IPS-20b (cell line): ENCODE measurements around the gene SCARB1.

ENCODE experiments used
- H3K27ac ChIP-seq: one replicate; pipeline ENCODE4 v1.5.1; 2013; ENCODE audit warnings: low read length
- H3K27me3 ChIP-seq: 2 replicates; pipeline ENCODE4 v1.6.1; 2013; ENCODE audit warnings: mild to moderate bottlenecking, low read length, inconsistent platforms; ENCODE audit not compliant: insufficient read depth
- H3K36me3 ChIP-seq: 2 replicates; pipeline ENCODE4 v1.6.1; 2013; ENCODE audit warnings: low read depth, mild to moderate bottlenecking, inconsistent platforms, low read length, moderate library complexity; ENCODE audit not compliant: insufficient read depth
- H3K4me1 ChIP-seq: 2 replicates; pipeline ENCODE4 v1.6.1; 2013; ENCODE audit warnings: mild to moderate bottlenecking, control low read depth, inconsistent platforms, low read length, moderate library complexity; ENCODE audit not compliant: insufficient read depth
- H3K4me3 ChIP-seq: 2 replicates; pipeline ENCODE4 v1.5.1; 2013; ENCODE audit warnings: mild to moderate bottlenecking, low read length, inconsistent platforms
- H3K9ac ChIP-seq: 2 replicates; pipeline ENCODE4 v1.6.1; 2013; ENCODE audit warnings: low read depth, mild to moderate bottlenecking, inconsistent platforms, low read length, moderate library complexity
- H3K9me3 ChIP-seq: 2 replicates; pipeline ENCODE4 v1.6.1; 2013; ENCODE audit warnings: mild to moderate bottlenecking, low read depth, low read length, inconsistent platforms; ENCODE audit not compliant: insufficient read depth

Gene SCARB1

DNA sequence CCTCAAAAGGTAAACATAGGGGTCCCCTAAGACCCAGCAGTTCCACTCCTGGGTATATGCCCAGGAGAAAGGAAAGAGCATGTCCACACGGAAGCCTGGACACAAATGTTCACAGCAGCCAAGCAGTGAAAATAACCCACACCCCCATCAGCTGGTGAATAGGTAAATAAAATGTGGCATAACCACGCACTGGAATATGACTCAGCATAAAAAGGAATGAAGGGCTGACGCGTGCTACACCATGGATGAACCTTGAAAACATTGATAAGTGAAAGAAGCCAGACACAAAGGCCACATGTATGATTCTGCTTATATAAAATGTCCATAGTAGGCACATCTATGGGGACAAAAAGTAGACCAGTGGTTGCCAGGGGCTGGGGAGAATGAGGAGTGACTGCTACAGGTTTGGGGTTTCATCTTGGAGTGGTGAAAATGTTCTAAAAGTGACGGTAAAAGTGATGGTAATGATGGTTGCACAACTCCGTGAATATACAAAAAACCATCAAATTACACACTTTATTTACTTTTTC is 3.8 kb upstream of the SCARB1 start:
- H3K36me3 ChIP-seq: no peaks in the 10 kb centered on the region
- no peaks in the 10 kb centered on the region for H3K9me3 ChIP-seq
- no peak overlapping the region for H3K27ac ChIP-seq
- H3K4me1 ChIP-seq: peaks cover 3% of the 10 kb centered on the region; the same call in 1 of the 2 replicates
- no peak overlapping the region for H3K4me3 ChIP-seq
- no peak overlapping the region for H3K9ac ChIP-seq
- H3K27me3 ChIP-seq: peaks cover 9% of the 10 kb centered on the region

DNA sequence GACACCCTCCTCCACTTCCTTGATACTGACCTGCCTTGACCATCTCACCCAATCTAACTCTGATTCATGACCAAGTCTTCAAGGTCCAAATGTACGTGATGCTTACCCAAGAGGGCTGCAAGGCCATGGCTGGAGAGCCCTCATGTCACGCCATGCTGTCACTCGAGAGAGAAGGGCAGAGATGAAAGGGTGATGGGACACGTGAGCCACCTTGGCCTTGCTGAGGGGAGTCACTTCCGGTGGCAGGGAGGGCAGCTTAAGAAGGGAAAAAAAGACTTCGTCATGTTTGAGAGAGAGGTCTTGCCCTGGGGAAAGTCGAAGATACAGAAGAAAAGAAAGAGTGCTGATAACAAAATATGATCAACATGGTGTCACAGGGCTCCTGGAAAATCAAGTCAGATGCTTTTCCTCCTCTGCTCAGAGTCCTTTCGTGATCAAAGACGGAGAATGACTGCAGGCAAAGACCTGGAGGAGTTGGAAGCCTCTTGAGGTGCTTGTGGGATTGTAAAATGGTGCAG is 3.3 kb upstream of the SCARB1 start:
- Histone ChIP-seq H3K9ac (no peak overlapping the region), H3K36me3 (no peaks in the 10 kb centered on the region), H3K9me3 (no peaks in the 10 kb centered on the region), H3K27me3 (peaks cover 9% of the 10 kb centered on the region), H3K4me1 (peaks cover 3% of the 10 kb centered on the region; the same call in 1 of the 2 replicates), H3K27ac (no peak overlapping the region), H3K4me3 (no peak overlapping the region)

DNA sequence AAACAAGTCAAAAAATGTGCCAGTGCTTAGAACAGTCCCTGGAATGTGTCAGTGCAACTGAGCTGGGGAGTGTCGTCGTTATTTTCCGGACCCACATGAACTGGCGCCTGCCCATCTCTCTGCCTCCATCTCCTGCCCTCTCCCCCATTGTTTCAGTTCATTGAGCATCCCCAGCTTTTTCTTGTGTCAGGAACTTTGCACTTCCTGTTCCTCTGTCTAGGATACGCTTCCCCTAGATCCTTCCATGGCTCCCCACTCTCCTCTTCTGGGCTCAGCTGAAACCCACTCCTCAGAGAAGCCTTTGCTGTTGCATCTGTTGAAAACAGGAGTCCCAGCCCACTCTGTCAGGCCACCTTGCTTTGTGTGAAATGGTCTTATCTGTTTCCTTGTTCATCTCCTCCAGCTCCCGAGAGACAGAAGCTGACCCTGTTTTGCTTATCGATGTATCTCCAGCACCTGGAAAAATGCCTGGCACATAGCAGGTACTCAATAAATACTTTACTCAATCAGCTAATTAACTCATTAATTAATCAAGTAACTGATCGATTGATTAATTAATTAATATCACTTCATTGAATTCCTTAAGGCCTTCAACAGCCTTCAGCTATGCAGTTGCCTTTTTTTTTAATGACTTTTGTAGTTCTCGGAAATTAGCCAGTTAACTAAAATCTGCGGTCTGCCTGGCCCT is 2.7 kb upstream of the SCARB1 start:
- no peaks in the 10 kb centered on the region for H3K9me3 ChIP-seq
- H3K27ac ChIP-seq: no peak overlapping the region

DNA sequence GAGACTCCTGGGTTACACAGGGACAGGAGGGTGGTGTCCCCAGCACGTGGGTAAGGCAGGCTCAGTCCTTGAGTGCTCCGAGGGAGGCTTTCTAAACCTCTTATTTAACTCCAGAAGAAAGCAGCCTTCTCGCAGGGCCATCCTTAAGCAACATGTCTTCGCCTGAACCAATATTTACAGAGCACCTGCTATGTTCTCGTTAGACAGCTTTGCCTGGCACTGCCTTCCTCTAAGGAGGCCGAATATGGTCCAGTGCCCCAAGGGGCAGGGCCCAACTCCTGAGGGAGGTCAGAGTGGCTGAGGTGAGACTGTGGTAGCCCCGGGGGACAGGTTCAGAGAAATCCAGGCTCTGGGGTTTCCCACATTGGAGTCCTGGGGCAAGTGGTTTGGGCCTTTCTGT is 2.1 kb upstream of the SCARB1 start:
- Histone ChIP-seq H3K4me1 (no peaks in the 10 kb centered on the region; the same call in 1 of the 2 replicates), H3K27ac (no peak overlapping the region), H3K4me3 (no peak overlapping the region), H3K9me3 (no peaks in the 10 kb centered on the region), H3K9ac (no peak overlapping the region), H3K36me3 (no peaks in the 10 kb centered on the region), H3K27me3 (peaks cover 9% of the 10 kb centered on the region)

More for the DNA sequence above, 2.7 kb upstream of the SCARB1 start:
- Histone ChIP-seq H3K4me1 (peaks cover 2% of the 10 kb centered on the region; the same call in 1 of the 2 replicates), H3K9ac (no peak overlapping the region), H3K4me3 (no peak overlapping the region), H3K36me3 (no peaks in the 10 kb centered on the region), H3K27me3 (peaks cover 9% of the 10 kb centered on the region)

DNA sequence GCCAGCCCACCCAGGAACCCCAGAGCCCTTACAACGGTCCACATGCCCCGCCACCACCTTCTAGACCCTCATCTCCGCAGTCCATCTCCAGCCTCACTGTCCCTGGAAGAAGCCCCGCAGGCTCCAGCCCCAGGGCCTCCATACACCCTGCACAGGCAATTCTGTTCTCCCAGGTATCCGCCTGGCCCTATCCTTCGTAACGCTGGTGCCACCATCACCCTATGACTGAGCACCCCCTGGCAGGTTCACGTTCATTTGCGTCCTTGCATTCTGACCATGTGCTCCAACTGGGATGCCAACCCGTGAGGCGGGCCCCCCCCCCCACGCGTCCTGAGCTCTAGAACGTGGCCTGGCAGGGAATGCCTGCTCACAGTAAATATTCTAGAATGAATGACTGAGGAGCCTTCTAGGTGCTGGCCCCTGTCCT is 675 bp upstream of the SCARB1 start:
- peak overlapping the region; percentile 34; the same call in 1 of the 2 replicates for H3K4me3 ChIP-seq
- no peaks in the 10 kb centered on the region; the same call in 1 of the 2 replicates for H3K4me1 ChIP-seq
- peak overlapping the region; percentile 44; the same call in 1 of the 2 replicates for H3K9ac ChIP-seq
- H3K27me3 ChIP-seq: peaks cover 9% of the 10 kb centered on the region
- no peaks in the 10 kb centered on the region for H3K9me3 ChIP-seq
- H3K27ac ChIP-seq: no peak overlapping the region
- H3K36me3 ChIP-seq: peaks cover 8% of the 10 kb centered on the region; the same call in 1 of the 2 replicates

DNA sequence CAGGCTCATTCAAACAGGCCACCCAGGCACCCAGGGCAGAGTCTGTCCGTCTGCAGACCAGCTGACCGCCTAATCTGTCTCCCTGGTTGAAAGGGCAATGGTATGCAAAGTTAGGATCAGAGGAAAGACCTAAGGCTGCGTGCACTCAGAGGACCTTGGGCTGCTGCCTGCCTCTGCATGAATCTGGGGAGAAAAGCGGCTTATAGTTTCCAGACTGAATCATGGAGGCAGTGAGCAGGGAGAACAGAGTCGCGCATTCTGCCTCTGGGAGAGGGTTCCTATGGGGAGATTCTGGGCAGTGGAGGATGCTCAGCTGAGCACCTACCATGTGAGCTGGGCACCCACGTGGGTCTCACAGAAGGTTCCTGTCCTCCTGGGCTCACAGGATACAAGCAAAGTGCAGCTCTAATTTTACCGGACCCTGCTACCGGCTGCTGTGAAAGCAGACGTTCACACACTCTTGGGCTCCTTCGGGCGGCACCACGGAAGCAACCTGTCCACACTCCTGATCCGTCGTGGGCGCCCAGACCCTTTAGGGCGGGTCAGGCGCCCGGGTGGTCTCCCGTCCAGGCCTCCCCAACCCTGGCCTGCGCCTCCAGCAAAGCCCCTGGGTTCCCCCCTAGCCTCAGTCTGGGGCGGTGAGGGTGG is 772 bp downstream of the SCARB1 start:
- Histone ChIP-seq H3K27ac (no peak overlapping the region), H3K9me3 (no peaks in the 10 kb centered on the region), H3K9ac (peak overlapping the region; percentile 39; the same call in 1 of the 2 replicates), H3K27me3 (peaks cover 9% of the 10 kb centered on the region), H3K4me3 (peak overlapping the region; percentile 60), H3K4me1 (no peaks in the 10 kb centered on the region; the same call in 1 of the 2 replicates), H3K36me3 (peaks cover 8% of the 10 kb centered on the region; the same call in 1 of the 2 replicates)

DNA sequence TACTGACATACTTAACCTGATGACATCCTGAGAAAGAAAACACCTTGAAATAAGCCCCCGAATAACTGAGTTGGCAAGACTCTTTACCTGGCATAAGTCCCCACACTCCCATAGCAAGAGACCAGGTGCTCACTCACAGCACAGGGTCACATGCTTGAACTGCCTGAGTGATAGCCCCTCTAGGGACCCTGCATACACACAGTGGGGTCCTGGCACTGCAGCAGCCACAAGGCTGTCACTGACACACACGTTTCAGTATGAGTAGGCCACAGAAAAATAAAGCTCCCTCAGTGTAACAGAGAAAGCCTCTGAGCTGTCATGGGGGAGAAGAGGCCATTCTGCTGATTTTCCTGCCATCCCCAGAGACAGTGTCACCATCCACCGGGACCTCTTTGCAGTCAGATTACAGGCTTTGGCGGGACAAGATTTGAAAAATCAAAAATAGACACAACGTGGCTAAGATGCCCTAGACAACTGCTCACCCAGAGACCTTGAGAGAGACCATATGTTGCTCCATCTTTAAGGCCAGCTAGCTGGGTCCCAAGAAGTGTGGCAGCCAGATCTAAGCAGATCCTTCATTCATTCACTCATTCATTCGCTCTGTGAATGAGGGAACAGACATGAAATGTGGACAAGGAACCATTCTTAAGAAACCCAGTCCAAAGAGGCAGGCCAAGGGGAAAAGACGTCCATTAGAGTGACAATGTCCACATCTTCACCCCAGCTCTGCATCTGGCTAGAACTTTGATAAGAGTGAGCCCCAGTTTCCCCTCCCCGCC is 1.6 kb downstream of the SCARB1 start:
- H3K9me3 ChIP-seq: no peaks in the 10 kb centered on the region
- no peak overlapping the region for H3K27ac ChIP-seq
- H3K9ac ChIP-seq: no peak overlapping the region
- H3K4me3 ChIP-seq: peak overlapping the region; percentile 60
- H3K4me1 ChIP-seq: no peaks in the 10 kb centered on the region; the same call in 1 of the 2 replicates
- peaks cover 8% of the 10 kb centered on the region; the same call in 1 of the 2 replicates for H3K36me3 ChIP-seq
- H3K27me3 ChIP-seq: peaks cover 9% of the 10 kb centered on the region

DNA sequence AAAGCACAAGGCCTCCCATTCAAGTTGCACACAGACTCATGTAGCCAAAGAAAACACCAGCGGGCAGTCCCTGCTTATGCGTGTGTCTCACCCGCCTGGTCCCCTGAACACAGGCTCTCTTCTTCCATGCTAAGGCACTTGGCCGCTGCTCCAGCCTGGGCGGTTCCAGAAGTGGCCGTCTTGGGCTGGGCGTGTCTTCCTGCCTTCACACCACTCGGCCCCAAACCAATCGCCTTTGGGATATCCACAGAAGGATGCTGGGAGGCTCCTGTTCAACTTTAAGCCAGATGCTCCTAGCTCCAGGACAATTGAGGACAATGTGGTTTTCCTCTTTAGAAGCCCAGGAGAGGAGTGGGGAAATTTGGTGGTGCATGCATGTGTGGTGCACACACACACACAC is 2.2 kb downstream of the SCARB1 start:
- Histone ChIP-seq H3K4me3 (no peak overlapping the region), H3K27ac (no peak overlapping the region), H3K27me3 (peaks cover 9% of the 10 kb centered on the region), H3K36me3 (peaks cover 8% of the 10 kb centered on the region; the same call in 1 of the 2 replicates), H3K4me1 (no peaks in the 10 kb centered on the region; the same call in 1 of the 2 replicates), H3K9me3 (no peaks in the 10 kb centered on the region), H3K9ac (no peak overlapping the region)

DNA sequence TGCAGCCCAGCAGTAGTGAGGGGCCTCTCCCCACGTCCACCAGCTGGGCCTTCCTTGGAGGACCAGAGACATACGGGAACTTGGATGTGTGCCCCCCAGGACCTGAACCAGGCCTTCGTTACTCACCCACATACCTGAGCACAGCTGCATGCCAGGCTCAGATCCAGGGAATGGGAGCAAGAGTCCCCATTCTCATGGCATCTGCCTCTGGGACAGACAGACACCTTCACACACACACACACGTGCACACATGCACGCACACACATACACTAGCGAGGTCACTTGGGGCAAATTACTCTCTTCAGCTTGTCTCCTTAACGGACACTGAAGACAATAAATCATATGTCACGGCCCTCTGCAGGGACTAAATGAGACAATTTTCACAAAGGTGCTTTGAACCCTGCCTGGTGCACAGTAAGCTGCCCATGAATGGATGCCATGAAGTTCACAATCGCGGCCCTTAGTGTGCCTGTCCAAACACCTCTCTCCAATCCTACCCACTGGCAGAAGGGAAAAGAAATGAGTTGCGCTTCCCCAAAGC is 5.7 kb downstream of the SCARB1 start:
- peaks cover 8% of the 10 kb centered on the region; the same call in 1 of the 2 replicates for H3K36me3 ChIP-seq
- no peak overlapping the region for H3K9ac ChIP-seq
- H3K9me3 ChIP-seq: no peaks in the 10 kb centered on the region
- H3K27me3 ChIP-seq: peaks cover 4% of the 10 kb centered on the region
- no peak overlapping the region for H3K27ac ChIP-seq
- no peak overlapping the region for H3K4me3 ChIP-seq
- no peaks in the 10 kb centered on the region for H3K4me1 ChIP-seq

DNA sequence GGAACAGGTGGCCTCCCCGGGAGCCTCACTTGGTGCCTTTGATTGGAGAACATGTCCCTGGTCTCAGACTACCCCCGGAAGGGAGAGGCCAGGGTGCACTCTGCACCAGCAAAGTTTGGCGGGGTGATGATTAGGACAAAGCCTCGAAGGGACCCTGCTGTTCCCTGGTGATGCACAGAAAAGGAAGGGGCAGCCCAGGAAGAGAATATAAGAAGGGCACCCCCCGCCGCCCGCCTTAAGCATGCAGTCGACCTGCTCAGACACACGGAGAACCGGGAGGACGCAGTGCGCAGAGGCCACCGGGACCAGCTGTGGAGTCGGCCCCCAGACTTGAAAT is 6.9 kb downstream of the SCARB1 start:
- no peak overlapping the region for H3K27ac ChIP-seq
- no peaks in the 10 kb centered on the region for H3K4me1 ChIP-seq
- no peaks in the 10 kb centered on the region for H3K27me3 ChIP-seq
- H3K36me3 ChIP-seq: peaks cover 8% of the 10 kb centered on the region; the same call in 1 of the 2 replicates
- H3K9me3 ChIP-seq: no peaks in the 10 kb centered on the region
- H3K4me3 ChIP-seq: no peak overlapping the region
- H3K9ac ChIP-seq: no peak overlapping the region
